IgD-negative memory B cell (primary cell): ENCODE results near the gene RNU1-4. TPM values are rescaled to one million over a fixed set of nuclear protein-coding genes. Genes with fewer than 3 reads are reported as not detected.
"Not testable (repeated sequence)": the region's sequence is repeated elsewhere in the genome, so short reads cannot be mapped to it uniquely, and the experiment has no call there.

Experiments
- H3K27ac Mint-ChIP-seq, 3 donors: one replicate each; pipeline ENCODE4 v1.8.0; 2020 to 2022; ENCODE audit warnings: mild to moderate bottlenecking in 3 of 3, mixed read lengths in 3 of 3, moderate library complexity in 1 of 3
- H3K27me3 Mint-ChIP-seq: one replicate; pipeline ENCODE4 v1.8.0; 2021; ENCODE audit warnings: mixed read lengths
- H3K36me3 Mint-ChIP-seq: one replicate; pipeline ENCODE4 v1.8.0; 2020; ENCODE audit warnings: mild to moderate bottlenecking, mixed read lengths
- H3K4me1 Mint-ChIP-seq, 3 donors: one replicate each; pipeline ENCODE4 v1.8.0; 2020 to 2022; ENCODE audit warnings: mixed read lengths in 3 of 3, mild to moderate bottlenecking in 1 of 3
- H3K4me3 Mint-ChIP-seq, 4 donors: one replicate each; pipeline ENCODE4 v1.8.0; 2020 to 2022; ENCODE audit warnings: mild to moderate bottlenecking in 4 of 4, mixed read lengths in 4 of 4, moderate library complexity in 3 of 4
- H3K9me3 Mint-ChIP-seq, 3 donors: one replicate each; pipeline ENCODE4 v1.8.0; 2020 to 2021; ENCODE audit warnings: mixed read lengths in 3 of 3, mild to moderate bottlenecking in 1 of 3
- polyA plus RNA-seq: library from polyadenylated mRNA; unstranded; fragments of 300-500 nt; fragmentation: Illumina TruSeq; gene quantifications from one replicate; pipeline ENCODE4 v1.2.3, GENCODE V29; 2021

Gene RNU1-4
- polyA plus RNA-seq, 1 donor from 2014 or later: not detected

DNA sequence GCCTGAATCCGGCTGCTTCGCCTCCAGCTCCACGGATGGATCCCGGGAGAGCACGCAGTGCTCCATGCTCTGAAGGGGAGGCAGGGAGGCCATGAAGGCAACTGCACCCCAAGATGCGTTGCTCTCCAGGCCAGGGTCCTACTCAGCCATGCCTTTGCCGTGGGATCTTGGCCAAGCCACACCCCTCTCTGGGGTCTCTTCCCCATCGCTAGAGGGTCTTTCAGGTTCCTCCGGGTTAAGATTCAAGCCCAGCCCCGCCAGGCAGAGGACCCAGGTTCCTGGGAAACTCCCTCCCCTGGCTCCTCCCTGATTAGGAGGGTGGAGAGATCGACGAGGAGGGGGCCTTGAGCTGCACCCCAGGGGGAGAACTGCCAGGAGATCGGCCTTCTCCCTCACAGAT lies 36.2 kb upstream of the RNU1-4 start:
- H3K27ac Mint-ChIP-seq, H3K36me3 Mint-ChIP-seq, H3K27me3 Mint-ChIP-seq, H3K9me3 Mint-ChIP-seq, H3K4me1 Mint-ChIP-seq, H3K4me3 Mint-ChIP-seq: not testable (repeated sequence)

DNA sequence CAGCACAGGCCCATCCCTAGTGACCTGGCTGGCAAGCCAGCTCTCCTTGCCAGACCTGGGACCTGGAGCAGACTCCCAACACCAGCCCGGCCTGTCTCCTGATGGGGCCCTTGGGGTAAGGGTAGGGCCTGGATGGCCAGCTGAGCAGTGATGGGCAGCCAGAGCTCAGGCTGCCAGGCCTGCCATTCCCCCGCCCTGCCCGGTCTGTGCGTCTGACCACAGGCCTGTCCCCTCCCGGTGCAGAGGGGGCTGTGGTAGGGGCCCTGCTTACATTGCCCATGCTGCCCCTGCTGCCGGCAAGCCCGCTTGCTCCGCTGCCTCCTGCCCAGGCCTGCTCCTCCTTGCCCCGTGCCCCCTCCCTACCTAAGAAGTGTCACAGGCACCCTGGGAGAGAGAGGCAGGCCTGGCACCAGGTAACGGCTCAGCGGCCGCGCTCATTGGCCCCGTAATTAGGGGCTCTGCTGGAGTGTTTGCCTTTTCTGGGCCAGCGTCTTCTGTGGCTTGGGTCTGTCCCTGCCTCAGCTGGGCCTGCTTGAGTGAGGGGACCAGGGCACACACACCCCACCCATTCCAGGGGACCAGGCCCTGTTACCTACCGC lies 35.7 kb upstream of the RNU1-4 start:
- H3K27me3 Mint-ChIP-seq, H3K27ac Mint-ChIP-seq, H3K9me3 Mint-ChIP-seq, H3K4me1 Mint-ChIP-seq, H3K36me3 Mint-ChIP-seq, H3K4me3 Mint-ChIP-seq: not testable (repeated sequence)

DNA sequence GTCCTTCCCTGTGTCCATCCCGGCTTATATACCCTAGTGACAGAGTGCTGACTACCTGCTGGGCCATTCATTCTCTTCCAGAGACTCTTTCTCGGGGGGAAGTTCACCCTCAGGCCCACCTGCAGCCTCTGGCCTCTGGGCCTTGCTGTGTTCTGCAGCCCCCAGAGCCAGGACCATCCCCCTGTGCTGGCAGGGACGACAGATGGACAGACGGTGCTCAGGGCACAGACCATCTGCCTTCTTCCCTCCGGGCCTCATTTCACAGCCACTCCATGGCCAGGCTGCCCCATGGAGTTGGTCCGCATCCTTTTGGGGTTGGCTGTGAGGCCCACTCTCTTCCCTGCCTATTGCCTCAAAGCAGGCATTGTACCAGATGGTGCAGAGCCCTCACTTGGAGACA lies 34.0 kb upstream of the RNU1-4 start:
- H3K4me3 Mint-ChIP-seq, H3K27me3 Mint-ChIP-seq, H3K4me1 Mint-ChIP-seq, H3K36me3 Mint-ChIP-seq, H3K27ac Mint-ChIP-seq, H3K9me3 Mint-ChIP-seq: not testable (repeated sequence)

DNA sequence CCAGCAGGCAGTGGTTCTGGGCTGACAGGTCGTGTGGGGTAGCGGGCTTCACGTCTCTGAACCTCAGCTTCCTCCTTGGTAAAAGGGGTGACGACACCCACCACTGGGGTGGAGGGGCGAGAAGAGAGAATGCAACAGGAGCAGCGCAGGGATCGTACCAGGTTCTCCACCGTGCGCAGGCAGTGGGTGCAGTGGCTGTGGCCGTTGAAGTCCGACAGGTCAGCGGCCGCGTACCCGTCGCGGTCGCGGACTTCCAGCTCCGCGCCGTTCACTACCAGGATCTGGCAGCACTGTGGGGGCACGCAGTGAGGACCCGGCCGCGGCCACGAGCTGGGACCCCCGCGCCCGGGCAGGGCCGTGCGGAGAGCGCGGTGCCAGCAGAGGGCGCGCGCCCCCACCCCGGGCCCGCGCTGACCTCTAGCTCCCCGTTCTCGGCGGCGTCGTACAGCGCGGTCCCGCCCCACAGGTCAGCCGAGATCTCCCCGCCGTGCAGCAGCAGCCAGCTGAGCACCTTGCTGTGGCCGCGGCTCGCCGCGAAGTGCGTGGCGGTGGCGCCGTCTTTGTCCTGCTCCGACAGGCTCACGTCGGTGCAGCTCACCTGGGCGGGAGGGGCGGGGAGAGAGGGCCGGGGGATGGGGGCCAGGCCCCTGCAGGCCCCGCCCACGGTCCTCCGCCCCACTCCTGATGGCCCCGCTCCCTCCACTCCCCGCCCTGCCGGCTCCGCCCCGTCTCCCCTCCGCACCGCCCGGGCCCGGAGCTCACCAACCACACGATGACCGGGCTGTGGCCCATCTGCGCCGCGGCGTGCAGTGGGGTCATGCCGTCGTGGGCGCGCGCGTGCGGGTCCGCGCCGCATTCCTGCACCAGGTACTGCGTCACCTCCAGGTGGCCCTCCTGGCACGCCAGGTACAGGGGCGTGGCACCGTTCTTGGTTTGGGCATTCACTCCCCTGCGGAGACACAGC lies 32.9 kb upstream of the RNU1-4 start:
- H3K27me3 Mint-ChIP-seq, H3K4me1 Mint-ChIP-seq, H3K27ac Mint-ChIP-seq, H3K36me3 Mint-ChIP-seq, H3K9me3 Mint-ChIP-seq, H3K4me3 Mint-ChIP-seq: not testable (repeated sequence)

DNA sequence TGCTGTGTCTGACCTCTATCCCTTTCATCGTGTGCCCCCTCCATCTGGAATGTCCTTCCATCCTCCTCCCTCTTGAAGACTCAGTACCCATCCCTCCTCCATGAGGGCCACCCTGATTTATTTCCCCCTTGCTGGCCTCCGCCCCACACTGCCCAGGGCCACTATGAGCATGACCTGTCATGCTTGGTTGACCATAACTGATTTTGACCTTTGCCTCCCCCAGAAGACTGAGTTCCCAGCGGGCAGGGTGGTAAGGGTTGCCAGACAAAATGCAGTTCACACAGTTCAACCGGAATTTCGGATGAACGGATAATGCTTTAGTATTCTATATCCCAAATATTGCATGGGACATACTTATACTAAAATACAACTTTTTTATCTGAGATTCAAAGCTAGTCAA lies 31.6 kb upstream of the RNU1-4 start:
- not testable (repeated sequence) for H3K27me3 Mint-ChIP-seq, H3K9me3 Mint-ChIP-seq, H3K36me3 Mint-ChIP-seq, H3K27ac Mint-ChIP-seq, H3K4me1 Mint-ChIP-seq, H3K4me3 Mint-ChIP-seq

DNA sequence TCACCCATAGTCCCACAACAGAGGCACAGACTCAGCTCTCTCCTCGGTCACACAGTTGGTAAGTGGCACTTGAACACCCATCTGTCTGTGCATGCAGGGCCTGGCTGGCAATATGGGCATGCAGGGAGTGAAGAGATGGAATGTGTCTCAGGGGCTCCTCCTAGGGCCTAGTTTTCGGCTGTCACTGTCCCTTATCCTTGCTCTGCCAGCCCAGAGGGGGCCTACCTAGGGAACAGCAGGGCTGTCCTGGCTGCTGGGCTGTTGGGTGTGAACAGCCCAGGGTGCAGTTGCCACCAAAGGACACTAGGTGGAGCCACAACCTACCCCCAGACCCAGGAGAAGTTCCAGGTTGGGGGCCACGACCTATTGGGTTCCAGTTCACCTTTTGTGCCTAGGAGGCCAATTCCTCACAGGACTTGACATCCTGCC lies 30.6 kb upstream of the RNU1-4 start:
- H3K27ac Mint-ChIP-seq, H3K36me3 Mint-ChIP-seq, H3K9me3 Mint-ChIP-seq, H3K27me3 Mint-ChIP-seq, H3K4me1 Mint-ChIP-seq, H3K4me3 Mint-ChIP-seq: not testable (repeated sequence)

DNA sequence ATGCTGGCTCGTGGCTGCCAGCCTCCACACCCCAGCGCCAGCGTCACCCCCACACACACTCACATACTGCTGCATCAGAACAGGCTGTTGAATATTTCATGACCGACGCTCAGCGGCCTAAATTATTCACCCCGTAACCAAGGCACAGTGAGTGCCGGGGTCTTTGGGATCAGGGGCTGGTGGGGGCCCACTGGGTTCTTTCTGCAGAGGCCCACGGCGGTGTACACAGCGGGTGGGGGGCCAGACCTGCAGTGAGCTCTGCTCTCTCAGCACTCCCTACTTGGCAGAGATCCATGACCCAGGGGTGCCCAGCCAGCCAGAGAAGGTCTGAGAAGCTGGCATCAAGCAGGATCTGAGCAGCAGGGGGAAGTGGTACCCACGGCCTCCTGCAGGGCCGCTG lies 29.7 kb upstream of the RNU1-4 start:
- not testable (repeated sequence) for H3K9me3 Mint-ChIP-seq, H3K4me1 Mint-ChIP-seq, H3K4me3 Mint-ChIP-seq, H3K27ac Mint-ChIP-seq, H3K36me3 Mint-ChIP-seq, H3K27me3 Mint-ChIP-seq

DNA sequence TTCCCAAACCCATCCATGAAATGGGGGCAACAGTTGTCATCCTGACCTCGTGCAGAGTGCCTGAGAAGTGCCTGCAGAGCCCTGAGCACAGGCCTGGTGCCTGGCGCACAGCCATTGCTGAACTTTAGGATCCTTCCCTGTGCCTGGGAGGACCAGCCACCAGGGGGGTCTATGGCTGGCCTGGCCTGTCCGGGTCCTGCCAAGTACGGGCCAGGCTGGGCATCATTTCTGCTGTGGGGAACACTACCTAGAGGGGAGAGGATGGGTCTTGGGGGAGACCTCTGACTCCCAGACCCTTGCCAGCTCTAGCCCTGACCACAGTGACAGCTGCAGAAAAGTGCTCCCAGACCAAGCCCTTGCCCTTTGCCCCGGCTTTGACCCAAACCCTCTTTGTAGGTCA lies 28.2 kb upstream of the RNU1-4 start:
- H3K9me3 Mint-ChIP-seq, H3K36me3 Mint-ChIP-seq, H3K4me1 Mint-ChIP-seq, H3K27me3 Mint-ChIP-seq, H3K27ac Mint-ChIP-seq, H3K4me3 Mint-ChIP-seq: not testable (repeated sequence)

DNA sequence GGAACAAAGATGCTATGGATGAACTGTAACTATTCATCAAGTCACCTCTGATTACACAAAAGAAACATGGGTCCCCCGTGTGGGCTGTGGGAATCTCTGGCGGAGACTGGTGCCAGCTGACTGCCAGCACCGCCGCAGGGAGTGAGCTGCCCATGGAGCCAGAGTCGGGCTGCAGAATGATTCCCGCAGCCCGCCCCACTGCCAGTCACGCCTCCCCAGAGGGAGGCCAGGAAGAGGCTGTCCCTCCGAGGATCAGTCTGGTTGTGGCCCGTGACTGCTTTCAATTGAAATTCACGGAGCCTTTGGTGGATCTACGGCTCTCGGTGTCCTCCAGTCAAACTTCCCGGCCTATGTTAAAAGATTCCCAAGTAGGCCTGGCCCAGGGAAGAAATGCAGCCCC lies 27.7 kb upstream of the RNU1-4 start:
- not testable (repeated sequence) for H3K4me3 Mint-ChIP-seq, H3K36me3 Mint-ChIP-seq, H3K27ac Mint-ChIP-seq, H3K9me3 Mint-ChIP-seq, H3K27me3 Mint-ChIP-seq, H3K4me1 Mint-ChIP-seq

DNA sequence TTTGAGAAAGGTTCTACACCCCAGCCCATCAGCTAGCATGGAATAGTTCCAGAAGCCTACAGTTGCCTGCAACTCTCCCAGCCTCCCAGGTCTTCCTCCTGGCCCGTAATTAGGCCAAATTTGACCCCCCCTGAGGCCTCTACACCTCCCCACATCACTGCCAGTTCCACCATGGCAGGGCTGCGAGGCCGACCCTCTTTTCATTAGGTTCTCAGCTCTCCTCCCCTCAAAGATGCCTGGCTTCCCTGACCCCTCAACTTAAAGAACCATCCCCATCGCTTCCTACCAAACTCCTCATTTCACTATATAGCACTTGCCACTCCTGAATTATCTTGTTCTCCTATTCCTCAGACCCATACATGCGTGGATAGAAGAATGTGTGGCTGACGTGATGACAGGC lies 27.3 kb upstream of the RNU1-4 start:
- H3K27me3 Mint-ChIP-seq: peaks cover 12% of the 10 kb centered on the region
- not testable (repeated sequence) for H3K36me3 Mint-ChIP-seq, H3K27ac Mint-ChIP-seq, H3K4me3 Mint-ChIP-seq, H3K9me3 Mint-ChIP-seq, H3K4me1 Mint-ChIP-seq

DNA sequence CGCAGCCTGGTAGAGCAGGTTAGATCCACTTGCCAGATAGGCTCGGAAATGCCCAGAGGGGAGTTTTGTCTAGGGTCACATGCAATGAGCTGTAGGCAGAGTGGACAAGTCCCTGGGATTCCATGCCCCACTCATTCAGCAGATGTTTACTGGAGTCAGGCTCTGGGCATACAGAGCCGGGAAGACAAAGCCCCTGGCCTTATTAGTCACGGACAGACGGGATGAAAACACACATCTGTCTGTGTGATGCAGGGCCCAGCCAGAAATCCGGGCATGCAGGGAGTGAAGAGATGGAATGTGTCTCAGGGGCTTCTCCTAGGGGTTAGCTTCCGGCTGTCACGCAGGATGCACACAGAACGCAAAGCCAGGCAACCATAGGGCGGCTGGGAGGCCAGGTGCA lies 26.8 kb upstream of the RNU1-4 start:
- not testable (repeated sequence) for H3K4me1 Mint-ChIP-seq, H3K9me3 Mint-ChIP-seq, H3K27ac Mint-ChIP-seq, H3K36me3 Mint-ChIP-seq, H3K4me3 Mint-ChIP-seq
- H3K27me3 Mint-ChIP-seq: peaks cover 12% of the 10 kb centered on the region

DNA sequence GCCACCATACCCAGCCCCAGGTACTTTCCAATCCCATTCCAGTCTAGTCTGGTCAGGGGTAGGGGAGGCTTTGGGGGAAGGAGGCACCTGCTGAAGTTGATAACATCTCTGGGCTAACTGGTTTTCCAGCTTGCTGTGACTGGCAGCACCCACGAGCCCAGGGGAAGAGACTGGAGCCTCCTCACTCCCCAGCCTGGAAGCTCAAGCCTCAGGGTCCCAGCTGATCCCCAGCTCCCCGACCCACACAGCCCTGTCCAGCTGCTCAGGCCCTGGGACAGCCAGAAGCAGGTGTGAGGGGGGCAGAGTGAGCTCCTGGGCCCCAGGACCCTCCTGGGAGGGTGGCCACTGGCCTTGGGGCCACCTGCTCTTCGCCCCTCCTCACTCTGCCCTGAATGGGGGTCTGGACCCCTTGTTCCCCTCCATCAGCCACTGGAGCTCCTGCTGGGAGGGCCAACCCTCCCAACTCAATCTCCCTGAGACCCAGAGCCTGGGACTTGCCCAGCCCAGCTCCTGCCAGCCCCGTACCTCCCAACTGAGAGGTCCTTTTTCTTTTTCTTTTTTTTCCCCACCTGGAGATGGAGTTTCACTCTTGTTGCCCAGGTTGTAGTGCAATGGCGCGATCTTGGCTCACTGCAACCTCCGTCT lies 23.5 kb upstream of the RNU1-4 start:
- H3K36me3 Mint-ChIP-seq: no peaks in the 10 kb centered on the region
- no peaks in the 10 kb centered on the region for H3K9me3 Mint-ChIP-seq
- H3K4me1 Mint-ChIP-seq: no peaks in the 10 kb centered on the region
- H3K27ac Mint-ChIP-seq: no peak overlapping the region
- H3K27me3 Mint-ChIP-seq: peaks cover 23% of the 10 kb centered on the region
- H3K4me3 Mint-ChIP-seq: no peak overlapping the region

DNA sequence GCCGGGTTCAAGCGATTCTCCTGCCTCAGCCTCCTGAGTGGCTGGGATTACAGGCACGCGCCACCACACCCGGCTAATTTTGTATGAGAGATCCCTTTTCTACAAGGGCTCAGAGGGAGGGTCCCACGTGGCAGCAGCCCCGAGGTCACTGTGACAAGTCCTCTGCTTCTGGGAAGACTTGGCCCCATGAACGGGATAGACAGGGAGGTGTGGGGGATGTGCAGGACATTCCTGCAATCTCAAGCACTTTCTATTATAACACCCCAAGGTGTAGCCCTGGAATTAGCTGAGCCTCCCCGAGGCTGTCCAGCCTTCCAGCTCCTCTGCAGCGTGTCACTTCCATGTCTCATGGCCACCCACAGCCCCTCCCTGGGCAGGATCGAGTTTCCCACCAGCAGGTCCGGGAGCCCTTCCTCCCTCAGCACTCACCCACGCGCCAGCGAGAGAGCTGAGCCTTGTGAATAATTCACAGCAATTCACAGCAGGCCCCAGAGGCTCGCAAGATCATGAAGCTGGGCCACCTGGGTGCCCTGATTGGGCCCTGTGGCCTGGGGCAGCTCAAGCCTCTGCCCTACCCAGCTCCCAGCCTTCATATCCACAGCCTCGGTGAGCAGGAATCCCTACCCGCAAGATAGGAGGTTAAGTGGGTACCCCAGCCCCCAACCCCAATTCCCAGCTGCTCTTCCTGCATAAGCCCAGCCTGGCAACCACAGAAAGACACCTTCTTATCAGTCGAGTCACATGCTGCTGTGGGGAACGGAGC lies 22.8 kb upstream of the RNU1-4 start:
- Mint-ChIP-seq H3K36me3 (no peaks in the 10 kb centered on the region), H3K9me3 (no peaks in the 10 kb centered on the region), H3K27me3 (peaks cover 23% of the 10 kb centered on the region), H3K27ac (no peak overlapping the region), H3K4me3 (no peak overlapping the region), H3K4me1 (no peaks in the 10 kb centered on the region)

DNA sequence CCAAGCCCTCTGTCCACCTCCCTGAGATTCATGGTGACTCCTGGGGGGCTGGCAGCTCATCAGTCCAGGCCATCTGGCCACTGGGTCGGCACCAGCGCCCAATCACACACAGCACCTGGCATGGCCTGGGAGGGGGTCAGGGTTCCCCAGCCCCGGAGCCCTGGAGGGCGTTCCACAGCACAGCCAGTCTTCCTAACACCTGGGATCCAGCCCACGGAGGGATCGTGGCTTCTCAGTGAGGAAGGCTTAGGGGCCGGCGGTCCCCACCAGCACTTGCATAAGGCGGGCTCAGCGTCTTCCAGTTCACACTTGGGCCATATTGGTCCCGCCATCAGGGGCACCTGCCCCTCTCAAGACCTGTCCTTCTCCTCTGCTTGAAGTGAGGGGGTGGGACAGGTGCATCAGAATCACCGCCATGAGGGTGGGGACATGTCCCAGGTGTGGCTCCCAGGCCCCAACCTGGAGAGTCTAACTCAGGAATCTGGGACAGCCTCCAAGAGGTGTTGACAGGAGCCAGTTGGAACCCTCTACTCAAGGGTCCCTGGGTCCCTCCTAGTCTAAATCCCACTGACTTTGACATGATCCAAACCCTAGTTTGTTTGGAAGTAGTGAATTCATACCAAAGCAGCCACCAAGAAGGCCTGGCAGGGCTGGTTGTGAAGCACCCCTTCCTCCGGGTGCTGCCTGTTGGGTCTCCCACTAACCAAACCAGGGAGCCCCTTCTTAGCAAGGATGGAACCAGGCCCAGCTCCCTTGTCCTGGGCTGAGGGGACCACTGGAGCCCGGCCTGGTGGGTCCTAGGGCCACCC lies 22.0 kb upstream of the RNU1-4 start:
- H3K36me3 Mint-ChIP-seq, H3K9me3 Mint-ChIP-seq, H3K27ac Mint-ChIP-seq, H3K4me1 Mint-ChIP-seq, H3K4me3 Mint-ChIP-seq: not testable (repeated sequence)
- H3K27me3 Mint-ChIP-seq: peaks cover 23% of the 10 kb centered on the region
